DND-41 (cell line): ENCODE data around the gene AKT3.

Experiments used
- EZH2 ChIP-seq: IDR thresholded peaks from 3 replicates; pipeline ENCODE4 v1.6.1; 2012; ENCODE audit warnings: borderline replicate concordance, low read depth, mild to moderate bottlenecking, moderate library complexity, low read length, inconsistent platforms; ENCODE audit not compliant: severe bottlenecking
- TF ChIP-seq, protein P1 (sequence below): IDR thresholded peaks from 2 replicates; pipeline ENCODE4 v1.5.1; 2012; ENCODE audit warnings: borderline replicate concordance, low read length, moderate library complexity, mild to moderate bottlenecking; ENCODE audit not compliant: poor library complexity, severe bottlenecking; ENCODE audit errors: extremely low read depth

DNA sequence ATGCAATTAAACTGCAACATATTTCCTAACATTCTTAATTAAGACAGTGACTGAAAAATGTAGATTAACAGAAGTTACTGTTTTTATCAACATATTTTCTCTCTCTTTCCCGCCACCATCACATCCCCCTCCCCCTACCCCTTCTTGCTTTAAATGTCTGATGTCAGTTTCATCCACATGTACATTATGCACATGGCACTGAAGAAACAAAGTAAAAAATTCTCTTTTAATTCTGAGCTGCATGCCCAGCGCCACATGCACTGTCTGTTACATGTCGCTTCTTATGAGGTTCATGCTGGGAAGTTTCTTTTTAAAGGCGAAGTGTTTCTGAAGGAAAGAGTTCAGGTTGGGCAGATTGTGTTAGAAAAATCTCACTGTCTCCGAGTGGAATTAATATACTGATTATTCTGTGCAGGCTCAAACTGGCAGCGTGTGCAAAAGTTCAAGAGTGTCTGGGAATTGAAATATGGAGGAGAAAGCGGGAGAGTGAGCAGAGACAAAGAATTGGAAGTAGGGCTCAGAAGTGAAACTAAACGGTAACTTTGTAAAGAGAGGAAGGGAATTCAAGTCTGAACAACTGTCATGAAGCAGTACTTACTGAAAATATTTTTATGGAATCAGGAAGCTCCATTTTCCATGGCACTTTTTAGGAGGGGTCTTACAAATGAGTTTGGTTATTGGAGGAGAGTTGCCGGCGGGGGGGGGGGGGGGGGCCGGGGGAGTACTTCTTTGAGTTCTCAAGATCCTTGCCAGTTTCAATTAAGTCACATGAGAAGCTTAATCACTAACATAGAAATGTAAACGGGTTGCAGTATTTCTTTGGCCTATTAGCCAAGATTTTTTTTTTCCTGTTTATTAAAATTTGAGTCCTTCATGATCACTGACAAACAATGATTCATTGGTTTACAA is 376.6 kb downstream of the AKT3 start:
- no peak for TF ChIP-seq EZH2
- TF ChIP-seq, protein P1, sequence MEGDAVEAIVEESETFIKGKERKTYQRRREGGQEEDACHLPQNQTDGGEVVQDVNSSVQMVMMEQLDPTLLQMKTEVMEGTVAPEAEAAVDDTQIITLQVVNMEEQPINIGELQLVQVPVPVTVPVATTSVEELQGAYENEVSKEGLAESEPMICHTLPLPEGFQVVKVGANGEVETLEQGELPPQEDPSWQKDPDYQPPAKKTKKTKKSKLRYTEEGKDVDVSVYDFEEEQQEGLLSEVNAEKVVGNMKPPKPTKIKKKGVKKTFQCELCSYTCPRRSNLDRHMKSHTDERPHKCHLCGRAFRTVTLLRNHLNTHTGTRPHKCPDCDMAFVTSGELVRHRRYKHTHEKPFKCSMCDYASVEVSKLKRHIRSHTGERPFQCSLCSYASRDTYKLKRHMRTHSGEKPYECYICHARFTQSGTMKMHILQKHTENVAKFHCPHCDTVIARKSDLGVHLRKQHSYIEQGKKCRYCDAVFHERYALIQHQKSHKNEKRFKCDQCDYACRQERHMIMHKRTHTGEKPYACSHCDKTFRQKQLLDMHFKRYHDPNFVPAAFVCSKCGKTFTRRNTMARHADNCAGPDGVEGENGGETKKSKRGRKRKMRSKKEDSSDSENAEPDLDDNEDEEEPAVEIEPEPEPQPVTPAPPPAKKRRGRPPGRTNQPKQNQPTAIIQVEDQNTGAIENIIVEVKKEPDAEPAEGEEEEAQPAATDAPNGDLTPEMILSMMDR, result no peak
